IMR-90 (cell line): ENCODE results near the gene RAD51B. TPM values are rescaled to one million over a fixed set of nuclear protein-coding genes. Genes with fewer than 3 reads are reported as not detected.

Experiments used
- ATAC-seq: fragments of 200-7000 bp; cut with Tn5 transposase; 2 replicates; pipeline ENCODE4 v1.9.1; 2020; ENCODE audit warnings: low read depth, mild to moderate bottlenecking, moderate library complexity
- BruUV-seq: library from RNA; stranded (reverse); fragments of 400-500 nt; replicated peaks from 2 replicates; lab custom pipeline; 2021; lab: Mats Ljungman, UMichigan
- CTCF ChIA-PET: fragments of 300-600 bp; formaldehyde crosslinking; extraction: SDS; loops from one replicate; lab custom pipeline; 2021; ENCODE audit warnings: antibody characterized with exemption; lab: Yijun Ruan, JAX
- POLR2A ChIA-PET: fragments of 300-600 bp; sonication (Branson Sonifier 250); formaldehyde crosslinking; loops from one replicate; lab custom pipeline; 2022; ENCODE audit warnings: antibody characterized with exemption; ENCODE audit not compliant: unreplicated experiment; lab: Charles Lee
- DNase-seq: peaks from one replicate; pipeline ENCODE4 v3.0.0; 2013
- H2AFZ ChIP-seq: replicated peaks from 2 replicates; pipeline ENCODE3; 2013; ENCODE audit warnings: low read length, mild to moderate bottlenecking; ENCODE audit not compliant: poor library complexity
- H2AK5ac ChIP-seq: 2 replicates; pipeline ENCODE4 v1.6.1; 2013; ENCODE audit warnings: low read depth, low read length, inconsistent platforms
- H2AK9ac ChIP-seq: replicated peaks from 2 replicates; pipeline ENCODE3; 2013; ENCODE audit warnings: mild to moderate bottlenecking, low read depth, low read length, moderate library complexity; ENCODE audit not compliant: poor library complexity
- H2BK120ac ChIP-seq: 2 replicates; pipeline ENCODE4 v1.6.1; 2013; ENCODE audit warnings: low read depth, low read length, inconsistent platforms
- H2BK15ac ChIP-seq: 3 replicates; pipeline ENCODE4 v1.6.1; 2013; ENCODE audit warnings: low read depth, low read length, inconsistent platforms
- H2BK20ac ChIP-seq: 2 replicates; pipeline ENCODE4 v1.6.1; 2013; ENCODE audit warnings: low read depth, mild to moderate bottlenecking, inconsistent platforms, low read length, moderate library complexity
- H2BK5ac ChIP-seq: 2 replicates; pipeline ENCODE4 v1.6.1; 2013; ENCODE audit warnings: mild to moderate bottlenecking, low read depth, low read length, inconsistent platforms; ENCODE audit not compliant: poor library complexity, severe bottlenecking
- H3K14ac ChIP-seq: replicated peaks from 2 replicates; pipeline ENCODE4 v1.6.1; 2013; ENCODE audit warnings: low read depth, low read length, inconsistent platforms
- H3K18ac ChIP-seq: 2 replicates; pipeline ENCODE4 v1.6.1; 2013; ENCODE audit warnings: low read depth, low read length, control low read depth
- H3K23ac ChIP-seq: 2 replicates; pipeline ENCODE4 v1.6.1; 2013; ENCODE audit warnings: low read depth, low read length, inconsistent platforms
- H3K27ac ChIP-seq: 2 replicates; pipeline ENCODE4 v1.5.1; 2013; ENCODE audit warnings: mild to moderate bottlenecking, control low read depth, low read length; ENCODE audit not compliant: insufficient read depth
- H3K27me3 ChIP-seq: 2 replicates; pipeline ENCODE4 v1.6.1; 2013; ENCODE audit warnings: low read length; ENCODE audit not compliant: control insufficient read depth, insufficient read depth
- H3K36me3 ChIP-seq: 2 replicates; pipeline ENCODE4 v1.6.1; 2013; ENCODE audit warnings: low read length, mixed read lengths; ENCODE audit not compliant: control insufficient read depth, insufficient read depth
- H3K4ac ChIP-seq: 2 replicates; pipeline ENCODE4 v1.6.1; 2013; ENCODE audit warnings: low read depth, low read length, inconsistent platforms
- H3K4me1 ChIP-seq: 2 replicates; pipeline ENCODE4 v1.6.1; 2013; ENCODE audit warnings: low read length, mixed read lengths; ENCODE audit not compliant: control insufficient read depth, insufficient read depth
- H3K4me2 ChIP-seq: 2 replicates; pipeline ENCODE4 v1.6.1; 2013; ENCODE audit warnings: low read depth, mild to moderate bottlenecking, control low read depth, low read length, moderate library complexity
- H3K4me3 ChIP-seq: 2 replicates; pipeline ENCODE4 v1.5.1; 2013; ENCODE audit warnings: low read depth, mild to moderate bottlenecking, control low read depth, low read length, moderate library complexity; ENCODE audit not compliant: insufficient read depth
- H3K56ac ChIP-seq: 2 replicates; pipeline ENCODE4 v1.6.1; 2013; ENCODE audit warnings: low read length, inconsistent platforms; ENCODE audit not compliant: insufficient read depth; ENCODE audit errors: extremely low read depth
- H3K79me1 ChIP-seq, 2 experiments: 2 replicates each; pipeline ENCODE4 v1.6.1; 2013; ENCODE audit warnings: low read length in 2 of 2, inconsistent platforms in 1 of 2, low read depth in 1 of 2
- H3K9ac ChIP-seq: 2 replicates; pipeline ENCODE4 v1.6.1; 2013; ENCODE audit warnings: low read depth, low read length, control low read depth
- H3K9me1 ChIP-seq: 2 replicates; pipeline ENCODE4 v1.6.1; 2013; ENCODE audit warnings: low read length, inconsistent platforms; ENCODE audit not compliant: insufficient read depth
- H3K9me3 ChIP-seq: 2 replicates; pipeline ENCODE4 v1.6.1; 2013; ENCODE audit warnings: low read length; ENCODE audit not compliant: control insufficient read depth, insufficient read depth
- H4K20me1 ChIP-seq: 2 replicates; pipeline ENCODE4 v1.6.1; 2013; ENCODE audit warnings: low read length, inconsistent platforms; ENCODE audit not compliant: insufficient read depth
- H4K5ac ChIP-seq: 2 replicates; pipeline ENCODE4 v1.6.1; 2013; ENCODE audit warnings: mild to moderate bottlenecking, low read depth, low read length, control low read depth
- H4K8ac ChIP-seq, 2 experiments: 2 replicates each; pipeline ENCODE4 v1.6.1; 2013; ENCODE audit warnings: low read depth in 2 of 2, low read length in 2 of 2, control low read depth in 1 of 2, inconsistent platforms in 1 of 2
- H4K91ac ChIP-seq: 2 replicates; pipeline ENCODE4 v1.6.1; 2013; ENCODE audit warnings: low read depth, low read length, inconsistent platforms; ENCODE audit not compliant: insufficient read depth
- BHLHE40 ChIP-seq: fragments of 150-350 bp; IDR thresholded peaks from 2 replicates; pipeline ENCODE4 v1.6.1; 2016; ENCODE audit warnings: mild to moderate bottlenecking, low read depth, low read length
- CHD1 ChIP-seq: IDR thresholded peaks from 2 replicates; pipeline ENCODE4 v1.6.1; 2012; ENCODE audit warnings: low read depth, low read length, improper control_type of control experiment
- FOS ChIP-seq: fragments of 150-350 bp; IDR thresholded peaks from 2 replicates; pipeline ENCODE4 v1.6.1; 2016; ENCODE audit warnings: low read depth, low read length
- MAFK ChIP-seq: IDR thresholded peaks from 2 replicates; pipeline ENCODE4 v1.6.1; 2012; ENCODE audit warnings: low read depth, low read length, improper control_type of control experiment
- POLR2A ChIP-seq: IDR thresholded peaks from 2 replicates; pipeline ENCODE4 v1.6.1; 2012; ENCODE audit warnings: mild to moderate bottlenecking, low read depth, low read length
- RCOR1 ChIP-seq: IDR thresholded peaks from 2 replicates; pipeline ENCODE4 v1.6.1; 2012; ENCODE audit warnings: mild to moderate bottlenecking, low read length, improper control_type of control experiment; ENCODE audit not compliant: insufficient replicate concordance
- WGBS, 2 experiments: methylation state at CpG; one replicate each; pipeline versions ENCODE4 v1.1.5 to v1.1.7; 2013; ENCODE audit warnings: missing lambda C conversion rate in 2 of 2; ENCODE audit not compliant: insufficient read length in 1 of 2; ENCODE audit errors: extremely low coverage in 2 of 2; 5-methylcytosine and 5-hydroxymethylcytosine counted together
- dilution Hi-C: fragments of 300-500 bp; cut with HindIII; formaldehyde crosslinking; loops from one replicate; pipeline ENCODE4 v1.14.3; 2018; ENCODE audit warnings: low sequenced_read_pairs; ENCODE audit not compliant: unreplicated experiment
- in situ Hi-C: fragments of 300-500 bp; cut with MboI; formaldehyde crosslinking; loops from 3 replicates; pipeline ENCODE4 v1.14.3; 2019; ENCODE audit warnings: low sequenced_read_pairs, inconsistent platforms, mixed read lengths
- intact Hi-C: fragments of 100-400 bp; cut with micrococcal nuclease; formaldehyde crosslinking; loops from 2 replicates; pipeline ENCODE4 v1.10.0; 2022
- polyA plus RNA-seq, 3 experiments: library from polyadenylated mRNA; depleted of rRNA; stranded (reverse); fragments of >200 nt; gene quantifications; 2 replicates each; pipeline ENCODE4 v1.2.3, GENCODE V29; 2012; ENCODE audit warnings: low replicate concordance in 1 of 3
- total RNA-seq: library from RNA; depleted of rRNA; stranded (reverse); fragments of >200 nt; gene quantifications from 2 replicates; pipeline ENCODE4 v1.2.3, GENCODE V29; 2012

RAD51B gene
- total and polyA plus RNA-seq, 2 of the 4 experiments (the other 2 are of a cell fraction): 5.1 to 18.8 TPM

DNA sequence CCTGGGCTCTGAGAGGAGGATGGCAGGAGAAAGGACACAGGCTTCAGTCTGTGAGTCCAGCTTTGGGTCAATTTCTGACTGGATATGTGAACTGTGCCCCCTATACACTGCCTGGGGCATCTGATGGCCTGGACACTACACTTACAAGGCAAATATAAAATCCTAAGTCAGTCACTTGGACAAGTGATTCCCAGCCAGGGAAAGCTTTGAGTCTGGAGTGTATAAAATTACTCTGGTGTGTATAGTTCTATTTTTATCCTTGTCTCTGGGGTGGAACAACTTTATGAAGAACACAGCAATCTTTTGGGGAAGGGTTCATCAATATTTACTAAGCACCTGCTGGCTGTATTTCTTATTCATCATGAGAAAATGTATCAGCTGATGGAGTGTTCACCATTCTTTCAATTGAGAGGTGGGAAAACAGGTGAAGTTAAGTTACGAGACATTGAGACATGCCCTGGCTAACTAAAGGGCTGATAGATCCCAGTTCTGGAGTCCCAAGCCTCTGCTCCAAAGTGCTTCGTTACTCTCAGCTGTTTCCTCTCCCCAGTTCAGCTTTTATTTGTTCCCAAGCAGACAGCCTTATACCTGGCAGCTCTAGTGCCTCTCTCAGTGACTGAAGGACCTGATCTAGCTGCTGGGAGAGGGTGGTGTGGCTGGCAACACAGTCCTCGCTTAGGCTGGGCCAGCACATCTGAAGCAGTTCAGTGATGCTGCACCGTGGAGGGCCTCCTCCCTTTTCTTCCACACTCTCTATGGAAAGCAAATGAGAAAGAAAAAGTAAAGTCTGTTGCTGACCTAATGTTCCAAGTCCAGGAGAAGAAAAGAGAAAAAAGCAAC is 34.1 kb upstream of the RAD51B start:
- CTCF ChIA-PET: no interaction called here
- Histone ChIP-seq H3K56ac (no peak overlapping the region), H3K4me2 (no peak overlapping the region), H3K27me3 (no peaks in the 10 kb centered on the region), H2AFZ (no peak overlapping the region), H4K5ac (no peak overlapping the region), H4K20me1 (no peaks in the 10 kb centered on the region), H3K9me3 (no peaks in the 10 kb centered on the region), H3K4ac (no peak overlapping the region), H4K91ac (no peak overlapping the region), H3K27ac (no peak overlapping the region), H2AK9ac (no peak overlapping the region), H2BK15ac (no peak overlapping the region), H3K36me3 (peaks cover 49% of the 10 kb centered on the region), H3K18ac (no peak overlapping the region), H3K14ac (no peak overlapping the region), H3K79me1 (no peaks in the 10 kb centered on the region), H2BK120ac (no peak overlapping the region), H2AK5ac (no peak overlapping the region), H2BK20ac (no peak overlapping the region), H3K9me1 (no peaks in the 10 kb centered on the region), H3K4me1 (no peaks in the 10 kb centered on the region), H3K23ac (no peak overlapping the region), H4K8ac (no peak overlapping the region), H3K4me3 (no peak overlapping the region), H2BK5ac (no peak overlapping the region), H3K9ac (no peak overlapping the region)
- POLR2A ChIA-PET: no interaction called here
- intact Hi-C loops: no loop called here
- ATAC-seq (no peak), DNase-seq (no peak)
- whole genome bisulfite sequencing, 2 experiments: 100% methylated on average over 1 of the region's 4 CpGs; no CpG with 5 or more reads in 1 of the 2 experiments
- in situ Hi-C loops: no loop called here
- no peak for TF ChIP-seq RCOR1
- no peak for TF ChIP-seq FOS
- TF ChIP-seq MAFK: no peak
- no peak for TF ChIP-seq BHLHE40
- TF ChIP-seq CHD1: no peak
- no peak for TF ChIP-seq POLR2A
- BruUV-seq: no TSS peak
- dilution Hi-C loops: no loop called here
